ENCODE data around the gene SCYGR7. TPM values are rescaled to one million over a fixed set of nuclear protein-coding genes. Genes with fewer than 3 reads are reported as not detected.

Gene SCYGR7
- not detected for polyA plus RNA-seq (2012; ENCODE audit: insufficient read length, low read depth)

GRCh38 chr2:227728035-227728434 is at the start of gene SCYGR7:
Gene SCYGR7, plus strand, starts transcription at chr2:227728335. Its CDS starts 0 bp downstream, at chr2:227728335.
- no peak for TF ChIP-seq SIN3A (IDR thresholded peaks at IDR 0.05; ENCODE audit: borderline replicate concordance, insufficient read depth, low read length)
- TF ChIP-seq POLR2AphosphoS5 (IDR thresholded peaks at IDR 0.05; ENCODE audit: low read depth, low read length) = no peak
- no peak for TF ChIP-seq TAF1 (IDR thresholded peaks at IDR 0.05; ENCODE audit: borderline replicate concordance, insufficient read depth, low read length)
- TF ChIP-seq REST (IDR thresholded peaks at IDR 0.05; ENCODE audit: insufficient read depth in 1 of 2, low read depth in 2 of 2, low read length in 2 of 2) = no peak
- no peak for TF ChIP-seq FOXP2 (optimal IDR thresholded peaks at IDR 0.05; ENCODE audit: borderline replicate concordance, extremely low read depth, extremely low read length, insufficient read depth)

- TF ChIP-seq FOXP2 (optimal IDR thresholded peaks at IDR 0.05; ENCODE audit: borderline replicate concordance, extremely low read depth, extremely low read length, insufficient read depth) = no peak
- no peak for TF ChIP-seq POLR2AphosphoS5 (IDR thresholded peaks at IDR 0.05; ENCODE audit: low read depth, low read length)
- no peak for TF ChIP-seq TAF1 (IDR thresholded peaks at IDR 0.05; ENCODE audit: borderline replicate concordance, insufficient read depth, low read length)
- TF ChIP-seq REST (IDR thresholded peaks at IDR 0.05; ENCODE audit: insufficient read depth in 1 of 2, low read depth in 2 of 2, low read length in 2 of 2) = no peak
- TF ChIP-seq SIN3A (IDR thresholded peaks at IDR 0.05; ENCODE audit: borderline replicate concordance, insufficient read depth, low read length) = no peak
These were observed 43.9 kb upstream of the SCYGR7 start for GRCh38 chr2:227684258-227684657.

- TF ChIP-seq POLR2AphosphoS5 (IDR thresholded peaks at IDR 0.05; ENCODE audit: low read depth, low read length) (no peak), REST (IDR thresholded peaks at IDR 0.05; ENCODE audit: insufficient read depth in 1 of 2, low read depth in 2 of 2, low read length in 2 of 2) (no peak), FOXP2 (optimal IDR thresholded peaks at IDR 0.05; ENCODE audit: borderline replicate concordance, extremely low read depth, extremely low read length, insufficient read depth) (no peak), SIN3A (IDR thresholded peaks at IDR 0.05; ENCODE audit: borderline replicate concordance, insufficient read depth, low read length) (no peak)
These were observed 40.9 kb upstream of the SCYGR7 start for GRCh38 chr2:227687189-227687588.

- no peak for TF ChIP-seq FOXP2 (optimal IDR thresholded peaks at IDR 0.05; ENCODE audit: borderline replicate concordance, extremely low read depth, extremely low read length, insufficient read depth)
- TF ChIP-seq POLR2AphosphoS5 (IDR thresholded peaks at IDR 0.05; ENCODE audit: low read depth, low read length) = no peak
- TF ChIP-seq REST (IDR thresholded peaks at IDR 0.05; ENCODE audit: insufficient read depth in 1 of 2, low read depth in 2 of 2, low read length in 2 of 2) = no peak
These were observed 31.0 kb upstream of the SCYGR7 start for GRCh38 chr2:227696990-227697679.

- TF ChIP-seq POLR2AphosphoS5 (IDR thresholded peaks at IDR 0.05; ENCODE audit: low read depth, low read length) = no peak
- TF ChIP-seq SIN3A (IDR thresholded peaks at IDR 0.05; ENCODE audit: borderline replicate concordance, insufficient read depth, low read length) = no peak
- no peak for TF ChIP-seq REST (IDR thresholded peaks at IDR 0.05; ENCODE audit: insufficient read depth in 1 of 2, low read depth in 2 of 2, low read length in 2 of 2)
These were observed 26.6 kb upstream of the SCYGR7 start for GRCh38 chr2:227701556-227701955.

Data from PFSK-1 (cell line).